K562 (cell line): ENCODE results near the gene GIMAP6. TPM values are rescaled to one million over a fixed set of nuclear protein-coding genes. Genes with fewer than 3 reads are reported as not detected.
"Not testable (repeated sequence)": the region's sequence is repeated elsewhere in the genome, so short reads cannot be mapped to it uniquely, and the experiment has no call there.

Source experiments
- ATAC-seq: fragments of 200-7000 bp; cut with Tn5 transposase; 3 replicates; pipeline ENCODE4 v1.9.1; 2020; ENCODE audit warnings: moderate library complexity
- BruUV-seq: library from RNA; stranded (reverse); fragments of 400-500 nt; replicated peaks from 2 replicates; lab custom pipeline; 2021; lab: Mats Ljungman, UMichigan
- CTCF ChIA-PET: fragments of 300-600 bp; formaldehyde crosslinking; extraction: SDS; loops from one replicate; lab custom pipeline; 2021; ENCODE audit warnings: low intra/inter-chr PET ratio; lab: Yijun Ruan, JAX
- POLR2A ChIA-PET: fragments of 300-600, 350-650 bp; sonication (Branson Sonifier 250); formaldehyde crosslinking; extraction: SDS; loops from one replicate; lab custom pipeline; 2021; ENCODE audit warnings: antibody characterized with exemption, inconsistent platforms; lab: Yijun Ruan, JAX
- DNase-seq, 4 experiments: peaks; one replicate each; pipeline versions ENCODE4 v3.0.0 to v3.0.0-alpha.2; 2011 to 2018; ENCODE audit warnings: low spot score in 3 of 4, mixed read lengths in 3 of 4; ENCODE audit errors: extremely low read depth in 1 of 4
- FAIRE-seq: peaks from 2 replicates; lab custom pipeline; 2011; peaks lifted over from hg19 to GRCh38; lab: Jason Lieb, UNC
- H2AFZ ChIP-seq: 2 replicates; pipeline ENCODE4 v1.6.0; 2011; ENCODE audit warnings: low read depth, low read length, control low read depth, inconsistent platforms
- H3K27ac ChIP-seq: fragments of 200-600 bp; 3 replicates; pipeline ENCODE4 v1.8.0; 2011; ENCODE audit warnings: low read depth, mild to moderate bottlenecking, control low read depth, inconsistent platforms, low read length, moderate library complexity, mixed read lengths; ENCODE audit errors: extremely low read depth
- H3K27me3 ChIP-seq, 2 experiments: fragments of 300-600 bp in 1 of 2; 2 replicates in 1 of 2; 3 replicates in 1 of 2; pipeline versions ENCODE4 v1.6.0 to v1.8.0; 2011; ENCODE audit warnings: inconsistent platforms in 2 of 2, low read length in 2 of 2, mild to moderate bottlenecking in 1 of 2, mixed read lengths in 1 of 2, moderate library complexity in 1 of 2; ENCODE audit not compliant: control insufficient read depth in 2 of 2, insufficient read depth in 2 of 2
- H3K36me3 ChIP-seq: fragments of 300-600 bp; 3 replicates; pipeline ENCODE4 v1.8.0; 2011; ENCODE audit warnings: mild to moderate bottlenecking, low read length, inconsistent platforms; ENCODE audit not compliant: control insufficient read depth, insufficient read depth
- H3K4me1 ChIP-seq, 2 experiments: fragments of 200-600 bp in 1 of 2; replicated peaks in 1 of 2; 2 replicates in 1 of 2; 3 replicates in 1 of 2; pipeline versions ENCODE4 v1.5.1 to v1.8.0; 2011; ENCODE audit warnings: inconsistent platforms in 2 of 2, low read length in 2 of 2, mild to moderate bottlenecking in 1 of 2, mixed read lengths in 1 of 2, moderate library complexity in 1 of 2; ENCODE audit not compliant: control insufficient read depth in 2 of 2, insufficient read depth in 2 of 2
- H3K4me2 ChIP-seq: 2 replicates; pipeline ENCODE4 v1.6.1; 2011; ENCODE audit warnings: low read length, control low read depth, inconsistent platforms, mixed read lengths; ENCODE audit not compliant: insufficient read depth
- H3K4me3 ChIP-seq: fragments of 200-600 bp; sonication (generic), shearing (Covaris generic); 2 replicates; pipeline ENCODE4 v1.5.1; 2016; ENCODE audit warnings: control low read depth, inconsistent platforms
- H3K79me2 ChIP-seq: fragments of 200-600 bp; 3 replicates; pipeline ENCODE4 v1.8.0; 2011; ENCODE audit warnings: low read length, inconsistent platforms; ENCODE audit not compliant: control insufficient read depth, insufficient read depth
- H3K9ac ChIP-seq, 2 experiments: 2 replicates each; pipeline versions ENCODE4 v1.6.0 to v1.6.1; 2011; ENCODE audit warnings: low read depth in 2 of 2, low read length in 2 of 2, control low read depth in 1 of 2, inconsistent platforms in 1 of 2, mild to moderate bottlenecking in 1 of 2, mixed read lengths in 1 of 2; ENCODE audit not compliant: insufficient read depth in 1 of 2
- H3K9me1 ChIP-seq: one replicate; pipeline ENCODE4 v1.6.0; 2011; ENCODE audit warnings: inconsistent platforms, mild to moderate bottlenecking, low read length, moderate library complexity; ENCODE audit not compliant: control insufficient read depth, insufficient read depth
- H3K9me3 ChIP-seq: replicated peaks from 2 replicates; pipeline ENCODE4 v1.5.1; 2011; ENCODE audit warnings: low read depth, low read length, inconsistent platforms; ENCODE audit not compliant: control insufficient read depth, insufficient read depth
- H4K20me1 ChIP-seq: replicated peaks from 2 replicates; pipeline ENCODE4 v1.6.1; 2011; ENCODE audit warnings: low read length, inconsistent platforms, mixed read lengths; ENCODE audit not compliant: control insufficient read depth, insufficient read depth
- MEIS2 ChIP-seq: fragments of 450-650 bp; IDR thresholded peaks from 2 replicates; pipeline ENCODE4 v1.6.1; 2014; ENCODE audit warnings: mild to moderate bottlenecking; ENCODE audit not compliant: partially characterized antibody
- SMAD4 ChIP-seq: fragments of 250-450 bp; sonication (Bioruptor Pico); conservative IDR thresholded peaks from 2 replicates; pipeline ENCODE4 v1.8.0; 2021; ENCODE audit warnings: inconsistent platforms, mild to moderate bottlenecking, moderate library complexity
- WGBS: fragments of 100-300 bp; shearing (Covaris generic); methylation state at CpG from one replicate; pipeline ENCODE4 v1.1.6; 2016; ENCODE audit warnings: low coverage, mixed read lengths; ENCODE audit not compliant: insufficient coverage; ENCODE audit errors: missing lambda C conversion rate; 5-methylcytosine and 5-hydroxymethylcytosine counted together
- in situ Hi-C: fragments of 300-500 bp; cut with MboI; formaldehyde crosslinking; loops from 4 replicates; pipeline ENCODE4 v1.15.0; 2018; ENCODE audit warnings: inconsistent platforms, mixed read lengths
- intact Hi-C: fragments of 100-400 bp; cut with micrococcal nuclease; formaldehyde crosslinking; loops from 2 replicates; pipeline ENCODE4 v1.14.2; 2022
- polyA plus RNA-seq, 8 experiments: library from polyadenylated mRNA; depleted of rRNA in 4 of 8; stranded (reverse) in 5 of 8; unstranded in 3 of 8; fragments of >200 nt; fragmentation: Nextera tagmentation in 2 of 8; fragmentation: Illumina TruSeq in 1 of 8; extraction: Ambion mirVana in 2 of 8; extraction: Trizol in 1 of 8; gene quantifications; 2 replicates each; pipeline versions ENCODE4 v1.2.1 to v1.2.3, GENCODE V29; 2011 to 2014; ENCODE audit warnings: inconsistent platforms in 1 of 8, missing spikeins in 1 of 8
- total RNA-seq, 7 experiments: library from RNA; depleted of rRNA in 6 of 7; stranded (reverse); fragments of >200 nt in 6 of 7; fragmentation: Illumina TruSeq in 2 of 7; extraction: Trizol in 2 of 7; gene quantifications; 2 replicates each; pipeline versions ENCODE4 v1.2.1 to v1.2.3, GENCODE V29; 2011 to 2021; ENCODE audit warnings: low replicate concordance in 1 of 7
- TF ChIP-seq, protein P1 (sequence below), 2 experiments: IDR thresholded peaks in 1 of 2; conservative IDR thresholded peaks in 1 of 2; 2 replicates each; pipeline ENCODE4 v1.6.1; 2016; ENCODE audit warnings: low read depth in 2 of 2, mild to moderate bottlenecking in 1 of 2, missing compliant biosample characterization in 1 of 2, missing genetic modification characterization in 1 of 2, moderate library complexity in 1 of 2

Gene GIMAP6
- total and polyA plus RNA-seq, 9 of the 15 experiments (the other 6 are each of a cell fraction or from before 2014, with no cell fraction given): 0.04 to 0.45 (median 0.18) TPM

- in situ Hi-C loops, H3K27me3 ChIP-seq, H3K79me2 ChIP-seq, H3K4me3 ChIP-seq, BruUV-seq, H3K4me1 ChIP-seq, H3K36me3 ChIP-seq, H3K9me1 ChIP-seq, FAIRE-seq, intact Hi-C loops, H2AFZ ChIP-seq, H3K4me2 ChIP-seq, H4K20me1 ChIP-seq, H3K9ac ChIP-seq, ATAC-seq, H3K27ac ChIP-seq, DNase-seq, H3K9me3 ChIP-seq: not testable (repeated sequence)
- 1% methylated on average over 5 of the region's 5 CpGs for WGBS
- ChIA-PET CTCF (interaction anchor here (0.6 kb wide), 1 partner anchor 1295 kb away, joined by 3 read pairs; no protein-coding TSS in a partner anchor), POLR2A (interaction anchor here (1.5 kb wide), 1 partner anchor 10 kb away, joined by 4 read pairs; no protein-coding TSS in a partner anchor)
- TF ChIP-seq MEIS2 (peak; percentile 53), SMAD4 (CRISPR knock-in tag) (peak; percentile 65)
- TF ChIP-seq, protein P1, sequence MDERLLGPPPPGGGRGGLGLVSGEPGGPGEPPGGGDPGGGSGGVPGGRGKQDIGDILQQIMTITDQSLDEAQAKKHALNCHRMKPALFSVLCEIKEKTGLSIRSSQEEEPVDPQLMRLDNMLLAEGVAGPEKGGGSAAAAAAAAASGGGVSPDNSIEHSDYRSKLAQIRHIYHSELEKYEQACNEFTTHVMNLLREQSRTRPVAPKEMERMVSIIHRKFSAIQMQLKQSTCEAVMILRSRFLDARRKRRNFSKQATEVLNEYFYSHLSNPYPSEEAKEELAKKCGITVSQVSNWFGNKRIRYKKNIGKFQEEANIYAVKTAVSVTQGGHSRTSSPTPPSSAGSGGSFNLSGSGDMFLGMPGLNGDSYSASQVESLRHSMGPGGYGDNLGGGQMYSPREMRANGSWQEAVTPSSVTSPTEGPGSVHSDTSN (CRISPR knock-in tag; IDR thresholded peaks at IDR 0.05; ENCODE audit: low read depth): not testable (repeated sequence)
- TF ChIP-seq, protein P1 (tag; conservative IDR thresholded peaks at IDR 0.05; ENCODE audit: low read depth): peak; percentile 85
Observed at GRCh38 chr7:150615221-150615755, 16.9 kb downstream of the GIMAP6 start.

DNA sequence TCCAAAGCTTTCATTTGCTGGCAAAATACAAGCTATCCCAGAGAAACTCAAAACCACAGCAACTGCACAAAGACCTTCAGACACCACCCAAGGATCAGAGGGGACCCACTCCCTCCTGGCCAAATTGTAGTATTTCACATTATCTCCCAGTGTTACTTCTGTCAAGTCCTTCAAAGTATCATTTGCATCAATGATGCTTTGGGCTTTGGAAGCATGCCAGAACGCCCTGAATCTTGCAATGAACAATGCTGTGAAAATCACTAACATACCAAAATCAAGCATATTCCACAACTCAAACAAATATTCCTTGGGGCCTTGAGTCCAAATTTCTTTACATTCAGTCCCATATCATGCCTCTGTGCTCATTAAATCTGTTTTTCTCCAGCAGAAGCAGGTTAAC, 17.8 kb downstream of the GIMAP6 start:
- CTCF ChIA-PET, H3K9me1 ChIP-seq, H3K4me2 ChIP-seq, H3K27me3 ChIP-seq, H3K79me2 ChIP-seq, H3K4me1 ChIP-seq, BruUV-seq, intact Hi-C loops, DNase-seq, H2AFZ ChIP-seq, H3K9ac ChIP-seq, in situ Hi-C loops, H3K36me3 ChIP-seq, ATAC-seq, H3K27ac ChIP-seq, H4K20me1 ChIP-seq, H3K9me3 ChIP-seq, FAIRE-seq, H3K4me3 ChIP-seq: not testable (repeated sequence)
- 0% methylated on average over 1 of the region's 1 CpG for WGBS
- POLR2A ChIA-PET: interaction anchor here (1.5 kb wide), 1 partner anchor 11 kb away, joined by 4 read pairs; no protein-coding TSS in a partner anchor
